LNCAP (cell line): ENCODE measurements around the gene WWOX.

Experiments used
- CTCF ChIP-seq: fragments of 450-650 bp; IDR thresholded peaks from 2 replicates; pipeline ENCODE4 v1.5.1; 2017; ENCODE audit warnings: mild to moderate bottlenecking

Gene WWOX

GRCh38 chr16:78633551-78633950 lies 534.1 kb downstream of the WWOX start:
- TF ChIP-seq CTCF, result no peak

GRCh38 chr16:78635807-78636206 lies 536.4 kb downstream of the WWOX start:
- TF ChIP-seq CTCF, result no peak

GRCh38 chr16:78638371-78638770 lies 538.9 kb downstream of the WWOX start:
- no peak for TF ChIP-seq CTCF

- TF ChIP-seq CTCF, result no peak
Observed at GRCh38 chr16:78639775-78640174, 540.3 kb downstream of the WWOX start.

GRCh38 chr16:78640886-78641285 lies 541.4 kb downstream of the WWOX start:
- TF ChIP-seq CTCF, result no peak

- no peak for TF ChIP-seq CTCF
Observed at GRCh38 chr16:78641433-78641832, 542.0 kb downstream of the WWOX start.

GRCh38 chr16:78642621-78643285 lies 543.3 kb downstream of the WWOX start:
- TF ChIP-seq CTCF, result no peak

- no peak for TF ChIP-seq CTCF
Observed at GRCh38 chr16:78645657-78646056, 546.2 kb downstream of the WWOX start.
